Adipocyte (in vitro differentiated cells): ENCODE results near the gene SIPA1L3.
"Not testable (repeated sequence)": the region's sequence is repeated elsewhere in the genome, so short reads cannot be mapped to it uniquely, and the experiment has no call there.

Experiments used
- DNase-seq: peaks from one replicate; pipeline ENCODE4 v3.0.0-alpha.2; 2015; ENCODE audit warnings: low read depth
- H3K27me3 ChIP-seq: replicated peaks from 2 replicates; pipeline ENCODE4 v1.7.0; 2013; ENCODE audit warnings: mild to moderate bottlenecking, low read length, moderate library complexity; ENCODE audit not compliant: control insufficient read depth, insufficient read depth
- H3K36me3 ChIP-seq: 2 replicates; pipeline ENCODE4 v1.7.0; 2013; ENCODE audit warnings: low read length, mild to moderate bottlenecking, moderate library complexity; ENCODE audit not compliant: control insufficient read depth, insufficient read depth, severe bottlenecking
- H3K4me1 ChIP-seq: 2 replicates; pipeline ENCODE4 v1.7.0; 2013; ENCODE audit warnings: mild to moderate bottlenecking, low read length, moderate library complexity; ENCODE audit not compliant: control insufficient read depth, insufficient read depth
- H3K4me3 ChIP-seq: 2 replicates; pipeline ENCODE4 v1.7.0; 2013; ENCODE audit warnings: mild to moderate bottlenecking, low read length, moderate library complexity
- H3K9ac ChIP-seq: 2 replicates; pipeline ENCODE4 v1.7.0; 2013; ENCODE audit warnings: mild to moderate bottlenecking, low read length, moderate library complexity
- H3K9me3 ChIP-seq: 2 replicates; pipeline ENCODE4 v1.7.0; 2013; ENCODE audit warnings: mild to moderate bottlenecking, low read length, moderate library complexity; ENCODE audit not compliant: control insufficient read depth

SIPA1L3 gene

GRCh38 chr19:37920591-37921450 lies 13.8 kb downstream of the SIPA1L3 start:
- no peak for DNase-seq

GRCh38 chr19:37924573-37924972 lies 17.6 kb downstream of the SIPA1L3 start:
- not testable (repeated sequence) for DNase-seq, H3K4me3 ChIP-seq, H3K27me3 ChIP-seq, H3K4me1 ChIP-seq, H3K9ac ChIP-seq, H3K36me3 ChIP-seq, H3K9me3 ChIP-seq

More at GRCh38 chr19:37920591-37921450, 13.8 kb downstream of the SIPA1L3 start:
- no peak overlapping the region for H3K4me3 ChIP-seq
- H3K27me3 ChIP-seq, result no peaks in the 10 kb centered on the region
- no peaks in the 10 kb centered on the region for H3K36me3 ChIP-seq
- H3K9me3 ChIP-seq, result no peaks in the 10 kb centered on the region
- H3K9ac ChIP-seq, result no peak overlapping the region
- H3K4me1 ChIP-seq, result no peaks in the 10 kb centered on the region

GRCh38 chr19:37925212-37925611 lies 18.2 kb downstream of the SIPA1L3 start:
- Histone ChIP-seq H3K9ac (no peak overlapping the region), H3K36me3 (no peaks in the 10 kb centered on the region), H3K4me3 (no peak overlapping the region), H3K4me1 (no peaks in the 10 kb centered on the region), H3K9me3 (no peaks in the 10 kb centered on the region), H3K27me3 (no peaks in the 10 kb centered on the region)
- DNase-seq, result no peak

GRCh38 chr19:37926255-37926654 lies 19.2 kb downstream of the SIPA1L3 start:
- Histone ChIP-seq H3K9me3 (no peaks in the 10 kb centered on the region), H3K4me1 (no peaks in the 10 kb centered on the region), H3K27me3 (no peaks in the 10 kb centered on the region), H3K4me3 (no peak overlapping the region), H3K9ac (no peak overlapping the region), H3K36me3 (no peaks in the 10 kb centered on the region)
- no peak for DNase-seq

- no peak for DNase-seq
- Histone ChIP-seq H3K9me3 (no peaks in the 10 kb centered on the region), H3K9ac (no peak overlapping the region), H3K4me1 (no peaks in the 10 kb centered on the region), H3K27me3 (no peaks in the 10 kb centered on the region), H3K4me3 (no peak overlapping the region), H3K36me3 (no peaks in the 10 kb centered on the region)
Observed at GRCh38 chr19:37926711-37927110, 19.7 kb downstream of the SIPA1L3 start.

GRCh38 chr19:37928527-37929286 lies 21.7 kb downstream of the SIPA1L3 start:
- Histone ChIP-seq H3K9ac (no peak overlapping the region), H3K36me3 (no peaks in the 10 kb centered on the region), H3K27me3 (no peaks in the 10 kb centered on the region), H3K9me3 (no peaks in the 10 kb centered on the region), H3K4me1 (peaks cover under 1% of the 10 kb centered on the region), H3K4me3 (no peak overlapping the region)
- no peak for DNase-seq

GRCh38 chr19:37929355-37929923 lies 22.4 kb downstream of the SIPA1L3 start:
- Histone ChIP-seq H3K27me3 (no peaks in the 10 kb centered on the region), H3K9ac (no peak overlapping the region), H3K9me3 (no peaks in the 10 kb centered on the region), H3K36me3 (no peaks in the 10 kb centered on the region), H3K4me3 (no peak overlapping the region), H3K4me1 (peaks cover 7% of the 10 kb centered on the region)
- DNase-seq, result no peak

GRCh38 chr19:37930416-37930815 lies 23.4 kb downstream of the SIPA1L3 start:
- H3K4me1 ChIP-seq, result peaks cover 9% of the 10 kb centered on the region

GRCh38 chr19:37931881-37932655 lies 25.1 kb downstream of the SIPA1L3 start:
- peaks cover 9% of the 10 kb centered on the region for H3K4me1 ChIP-seq
- no peak overlapping the region for H3K9ac ChIP-seq
- H3K4me3 ChIP-seq, result no peak overlapping the region
- peak; percentile 34 for DNase-seq
- peaks cover 10% of the 10 kb centered on the region for H3K9me3 ChIP-seq
- H3K27me3 ChIP-seq, result no peaks in the 10 kb centered on the region
- no peaks in the 10 kb centered on the region for H3K36me3 ChIP-seq

More at GRCh38 chr19:37930416-37930815, 23.4 kb downstream of the SIPA1L3 start:
- Histone ChIP-seq H3K9ac (no peak overlapping the region), H3K4me3 (no peak overlapping the region), H3K36me3 (no peaks in the 10 kb centered on the region), H3K27me3 (no peaks in the 10 kb centered on the region), H3K9me3 (peaks cover 4% of the 10 kb centered on the region)
- no peak for DNase-seq

- H3K9ac ChIP-seq, result no peak overlapping the region
- H3K36me3 ChIP-seq, result no peaks in the 10 kb centered on the region
- H3K4me1 ChIP-seq, result peaks cover 9% of the 10 kb centered on the region
- peak; percentile 19 for DNase-seq
- H3K4me3 ChIP-seq, result no peak overlapping the region
- H3K27me3 ChIP-seq, result no peaks in the 10 kb centered on the region
- peaks cover 10% of the 10 kb centered on the region for H3K9me3 ChIP-seq
Observed at GRCh38 chr19:37932985-37933936, 26.3 kb downstream of the SIPA1L3 start.
